ENCODE results near the gene INPP5D.

Gene INPP5D

DNA sequence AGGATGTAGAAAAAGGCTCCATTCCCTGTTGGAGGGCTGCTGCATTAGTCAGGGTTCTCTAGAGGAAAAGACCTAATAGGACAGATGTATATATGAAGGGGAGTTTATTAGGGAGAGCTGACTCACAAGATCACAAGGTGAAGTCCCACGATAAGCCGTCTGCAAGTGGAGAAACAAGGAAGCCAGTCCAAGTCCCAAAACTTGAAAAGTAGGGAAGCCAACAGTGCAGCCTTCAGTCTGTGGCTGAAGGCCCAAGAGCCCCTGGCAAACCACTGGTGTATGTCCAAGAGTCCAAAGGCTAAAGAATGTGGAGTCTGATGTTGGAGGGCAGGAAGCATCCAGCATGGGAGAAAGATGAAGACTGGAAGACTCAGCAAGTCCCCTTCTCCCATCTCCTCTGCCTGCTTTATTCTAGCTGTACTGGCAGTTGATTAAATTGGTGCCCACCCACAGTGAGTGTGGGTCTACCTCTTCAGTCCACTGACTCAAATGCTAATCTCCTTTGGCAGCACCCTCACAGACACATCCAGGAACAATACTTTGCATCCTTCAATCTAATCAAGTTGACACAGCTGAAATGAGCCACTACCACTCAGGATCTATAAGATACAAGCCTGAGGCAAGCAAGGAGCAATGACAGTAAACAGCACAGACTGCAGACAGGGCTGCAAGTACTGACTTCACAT, 161.4 kb downstream of the INPP5D start:
- Histone ChIP-seq H3K27ac (ENCODE audit: insufficient read depth, low read length, poor library complexity, severe bottlenecking) (no peak overlapping the region), H3K9me3 (ENCODE audit: control insufficient read depth, low read length) (no peaks in the 10 kb centered on the region)
- no peak for DNase-seq

DNA sequence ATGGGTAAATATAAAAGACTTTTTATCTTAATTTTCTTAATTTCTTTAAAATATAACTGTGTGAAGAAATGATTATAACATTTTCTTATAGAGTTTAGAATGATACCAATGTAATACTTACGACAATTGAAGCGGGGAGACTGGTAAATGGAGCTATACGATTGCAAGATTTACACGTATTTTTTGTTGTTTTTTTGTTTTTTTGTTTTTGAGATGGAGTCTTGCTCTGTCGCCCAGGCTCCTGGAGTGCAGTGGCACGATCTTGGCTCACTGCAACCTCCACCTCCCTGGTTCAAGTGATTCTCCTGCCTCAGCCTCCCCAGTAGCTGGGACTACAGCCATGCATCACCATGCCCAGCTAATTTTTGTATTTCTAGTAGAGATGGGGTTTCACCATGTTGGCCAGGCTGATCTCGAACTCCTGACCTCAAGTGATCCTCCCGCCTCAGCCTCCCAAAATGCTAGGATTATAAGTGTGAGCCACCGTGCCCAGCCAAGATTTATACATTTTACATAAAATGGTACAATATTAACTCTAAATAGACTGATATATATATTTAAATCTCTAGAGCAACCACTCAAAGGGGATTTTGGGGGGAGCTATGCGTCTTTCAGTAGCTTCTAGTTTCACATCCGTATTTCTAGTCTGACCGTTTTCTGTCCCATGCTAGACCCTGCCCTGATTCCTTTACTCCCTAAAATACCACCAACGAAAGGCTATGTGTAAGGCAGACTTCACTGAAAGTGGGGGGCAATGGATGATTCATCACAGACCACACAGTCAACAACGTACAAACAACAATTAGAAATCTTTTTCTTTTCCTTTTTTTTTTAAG, 163.1 kb downstream of the INPP5D start:
- no peak overlapping the region for H3K4me3 ChIP-seq (ENCODE audit: insufficient read depth, low read depth, low read length, poor library complexity, severe bottlenecking)
- no peak for DNase-seq
- no peak overlapping the region for H3K27ac ChIP-seq (ENCODE audit: insufficient read depth, low read length, poor library complexity, severe bottlenecking)
- H3K4me1 ChIP-seq (ENCODE audit: control insufficient read depth, insufficient read depth, low read length, poor library complexity, severe bottlenecking), result no peaks in the 10 kb centered on the region
- H3K27me3 ChIP-seq (replicated peaks; ENCODE audit: control insufficient read depth, insufficient read depth, low read length, poor library complexity, severe bottlenecking), result no peaks in the 10 kb centered on the region
- no peaks in the 10 kb centered on the region for H3K9me3 ChIP-seq (ENCODE audit: control insufficient read depth, low read length)
- H3K36me3 ChIP-seq (ENCODE audit: control insufficient read depth, insufficient read depth, low read length), result no peaks in the 10 kb centered on the region

More for the DNA sequence above, 161.4 kb downstream of the INPP5D start:
- Histone ChIP-seq H3K27me3 (replicated peaks; ENCODE audit: control insufficient read depth, insufficient read depth, low read length, poor library complexity, severe bottlenecking) (no peaks in the 10 kb centered on the region), H3K4me1 (ENCODE audit: control insufficient read depth, insufficient read depth, low read length, poor library complexity, severe bottlenecking) (no peaks in the 10 kb centered on the region), H3K4me3 (ENCODE audit: insufficient read depth, low read depth, low read length, poor library complexity, severe bottlenecking) (no peak overlapping the region), H3K36me3 (ENCODE audit: control insufficient read depth, insufficient read depth, low read length) (no peaks in the 10 kb centered on the region)

DNA sequence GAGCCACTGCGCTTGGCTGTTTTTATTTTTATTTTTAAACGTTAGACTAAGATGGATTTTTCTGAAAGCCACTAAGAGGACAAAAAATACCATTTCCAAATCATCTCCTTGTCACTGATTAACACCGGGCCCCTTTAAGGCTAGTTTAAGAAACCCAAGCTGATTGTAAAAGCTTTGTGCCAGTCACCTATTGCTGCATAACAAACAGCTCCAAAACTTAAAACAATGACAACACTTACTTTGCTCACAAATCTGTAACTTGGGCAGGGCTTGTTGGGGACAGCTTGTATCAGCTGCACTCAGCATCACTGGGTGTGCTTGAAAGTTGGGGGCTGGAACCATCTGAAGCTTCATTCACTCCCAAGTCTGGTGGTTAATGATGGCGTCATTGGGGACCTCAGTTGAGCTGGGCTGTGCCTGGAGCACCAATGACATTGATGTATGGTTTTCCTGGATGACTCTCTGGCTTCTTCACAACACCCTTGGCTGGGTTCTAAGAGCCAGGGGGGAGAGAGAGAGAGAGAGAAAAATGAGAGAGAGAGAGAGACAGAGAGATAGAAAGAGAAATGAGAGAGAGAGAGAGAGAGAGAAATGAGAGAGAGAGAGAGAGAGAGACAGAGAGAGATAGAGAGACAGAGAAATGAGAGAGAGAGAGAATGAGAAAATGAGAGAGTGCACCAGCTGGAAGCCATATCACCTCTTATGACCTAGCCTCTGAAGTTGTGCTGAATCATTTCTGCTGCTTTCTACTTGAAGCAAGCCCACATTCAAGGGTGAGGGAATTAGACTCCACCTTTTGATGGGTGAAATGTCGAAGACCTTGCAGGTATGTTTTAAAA, 165.3 kb downstream of the INPP5D start:
- H3K4me1 ChIP-seq (ENCODE audit: control insufficient read depth, insufficient read depth, low read length, poor library complexity, severe bottlenecking), result no peaks in the 10 kb centered on the region
- H3K27me3 ChIP-seq (replicated peaks; ENCODE audit: control insufficient read depth, insufficient read depth, low read length, poor library complexity, severe bottlenecking), result no peaks in the 10 kb centered on the region
- no peak for DNase-seq
- H3K27ac ChIP-seq (ENCODE audit: insufficient read depth, low read length, poor library complexity, severe bottlenecking), result no peak overlapping the region
- no peaks in the 10 kb centered on the region for H3K36me3 ChIP-seq (ENCODE audit: control insufficient read depth, insufficient read depth, low read length)
- no peak overlapping the region for H3K4me3 ChIP-seq (ENCODE audit: insufficient read depth, low read depth, low read length, poor library complexity, severe bottlenecking)
- H3K9me3 ChIP-seq (ENCODE audit: control insufficient read depth, low read length), result no peaks in the 10 kb centered on the region

DNA sequence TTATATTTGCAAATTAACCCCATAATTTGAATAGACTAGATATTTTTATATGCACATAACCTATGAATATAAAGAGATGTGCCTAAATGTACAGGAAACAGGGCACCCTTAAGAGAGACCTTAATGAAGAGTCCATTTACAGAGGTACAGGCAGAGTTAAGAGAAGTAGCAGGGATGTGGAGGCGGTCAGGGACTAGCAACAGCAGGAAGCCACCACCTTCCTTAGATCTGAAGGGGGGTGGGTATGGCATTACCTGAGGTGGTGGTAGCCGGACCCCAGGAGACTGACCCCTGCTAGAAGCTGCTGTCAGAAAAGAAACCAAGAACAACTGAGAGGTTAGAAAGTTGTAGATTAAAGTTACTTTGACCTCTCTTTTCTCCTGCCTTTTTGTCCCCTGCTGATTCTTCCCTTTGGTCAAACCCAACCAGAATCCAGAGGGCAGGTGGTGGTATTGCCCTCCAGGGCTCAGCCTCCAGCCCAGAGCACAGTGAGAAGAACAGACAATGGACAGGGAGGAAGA, 166.4 kb downstream of the INPP5D start:
- H3K4me3 ChIP-seq (ENCODE audit: insufficient read depth, low read depth, low read length, poor library complexity, severe bottlenecking), result no peak overlapping the region
- H3K27ac ChIP-seq (ENCODE audit: insufficient read depth, low read length, poor library complexity, severe bottlenecking), result no peak overlapping the region
- H3K4me1 ChIP-seq (ENCODE audit: control insufficient read depth, insufficient read depth, low read length, poor library complexity, severe bottlenecking), result no peaks in the 10 kb centered on the region
- H3K9me3 ChIP-seq (ENCODE audit: control insufficient read depth, low read length), result no peaks in the 10 kb centered on the region
- H3K36me3 ChIP-seq (ENCODE audit: control insufficient read depth, insufficient read depth, low read length), result no peaks in the 10 kb centered on the region
- no peaks in the 10 kb centered on the region for H3K27me3 ChIP-seq (replicated peaks; ENCODE audit: control insufficient read depth, insufficient read depth, low read length, poor library complexity, severe bottlenecking)
- DNase-seq, result no peak

DNA sequence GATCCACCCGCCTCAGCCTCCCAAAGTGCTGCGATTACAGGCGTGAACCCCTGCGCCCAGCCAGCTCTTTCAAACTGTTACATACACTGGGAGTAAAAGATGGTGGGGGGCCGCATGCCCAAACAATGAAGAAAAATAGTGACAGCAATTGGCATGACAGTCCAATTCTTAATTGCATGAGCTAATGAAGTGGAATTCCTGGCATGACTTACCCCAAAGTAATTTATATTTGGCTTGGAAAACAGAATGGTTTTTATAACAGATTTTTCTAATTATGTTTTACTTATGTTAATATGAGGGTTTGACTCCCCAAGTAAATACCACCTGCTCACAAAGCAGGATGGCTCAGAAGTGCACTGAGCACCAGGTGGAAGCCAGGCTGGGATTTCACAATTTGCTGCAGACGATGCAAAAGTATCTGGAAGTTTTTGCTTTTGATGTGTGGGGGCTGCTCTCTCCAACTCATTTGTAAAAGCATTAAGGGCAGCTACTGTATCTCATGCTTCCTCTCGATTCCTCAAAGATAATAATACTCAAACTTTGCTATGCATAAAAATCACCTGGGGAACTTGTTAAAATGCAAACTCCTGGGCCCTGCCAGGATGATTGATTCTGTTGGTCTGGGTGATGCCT, 167.3 kb downstream of the INPP5D start:
- Histone ChIP-seq H3K27ac (ENCODE audit: insufficient read depth, low read length, poor library complexity, severe bottlenecking) (no peak overlapping the region), H3K4me3 (ENCODE audit: insufficient read depth, low read depth, low read length, poor library complexity, severe bottlenecking) (no peak overlapping the region), H3K9me3 (ENCODE audit: control insufficient read depth, low read length) (no peaks in the 10 kb centered on the region), H3K27me3 (replicated peaks; ENCODE audit: control insufficient read depth, insufficient read depth, low read length, poor library complexity, severe bottlenecking) (no peaks in the 10 kb centered on the region), H3K36me3 (ENCODE audit: control insufficient read depth, insufficient read depth, low read length) (no peaks in the 10 kb centered on the region), H3K4me1 (ENCODE audit: control insufficient read depth, insufficient read depth, low read length, poor library complexity, severe bottlenecking) (no peaks in the 10 kb centered on the region)
- DNase-seq, result no peak

DNA sequence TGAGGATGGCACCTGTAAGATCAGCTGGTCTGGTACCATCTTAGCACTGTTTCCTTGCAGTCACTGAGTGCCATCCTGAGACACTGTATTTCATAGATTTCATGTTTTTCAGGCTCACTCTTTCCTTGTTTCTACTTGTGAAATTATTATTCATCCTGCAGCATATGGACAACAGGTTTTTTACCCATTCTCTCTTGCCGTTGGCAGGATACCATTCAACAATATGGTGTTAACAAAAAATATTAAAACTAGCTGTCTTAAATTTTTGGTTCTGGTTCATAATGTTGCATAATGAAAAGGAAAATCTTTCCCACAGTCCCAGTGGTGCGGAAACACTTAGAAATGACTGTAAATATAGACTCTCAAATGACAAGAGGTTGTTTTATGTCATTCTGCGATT, 168.2 kb downstream of the INPP5D start:
- Histone ChIP-seq H3K27ac (ENCODE audit: insufficient read depth, low read length, poor library complexity, severe bottlenecking) (no peak overlapping the region), H3K4me3 (ENCODE audit: insufficient read depth, low read depth, low read length, poor library complexity, severe bottlenecking) (no peak overlapping the region), H3K27me3 (replicated peaks; ENCODE audit: control insufficient read depth, insufficient read depth, low read length, poor library complexity, severe bottlenecking) (no peaks in the 10 kb centered on the region), H3K36me3 (ENCODE audit: control insufficient read depth, insufficient read depth, low read length) (no peaks in the 10 kb centered on the region), H3K9me3 (ENCODE audit: control insufficient read depth, low read length) (no peaks in the 10 kb centered on the region), H3K4me1 (ENCODE audit: control insufficient read depth, insufficient read depth, low read length, poor library complexity, severe bottlenecking) (no peaks in the 10 kb centered on the region)
- no peak for DNase-seq

DNA sequence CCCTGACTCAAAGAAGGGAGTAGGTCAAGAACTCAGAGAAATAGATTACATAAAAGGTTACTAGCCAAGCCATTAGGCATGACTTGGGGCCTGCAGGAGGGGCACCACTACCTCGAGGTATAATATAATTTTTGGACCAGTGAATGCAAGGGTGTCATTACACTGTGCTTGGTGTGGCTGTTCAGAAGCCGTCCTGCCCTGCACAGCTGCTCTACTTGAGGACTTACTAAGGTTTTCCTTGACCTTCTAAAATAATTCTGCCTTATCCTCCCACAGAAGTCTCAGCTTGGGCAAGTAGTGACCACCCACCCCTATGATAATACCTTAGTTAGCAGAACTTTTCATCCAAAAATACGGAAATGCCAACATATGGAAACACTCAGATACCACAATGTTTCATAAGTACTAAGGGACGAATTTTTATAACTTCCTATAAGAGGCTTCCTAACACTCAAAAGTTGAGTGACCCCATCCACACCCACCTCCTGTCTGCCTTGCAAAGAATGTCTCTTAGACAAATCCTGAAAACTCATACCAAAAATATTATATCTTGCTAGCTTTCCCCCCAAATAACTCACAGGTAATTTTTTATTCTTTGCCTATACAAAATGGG, 173.6 kb downstream of the INPP5D start:
- H3K27me3 ChIP-seq (replicated peaks; ENCODE audit: control insufficient read depth, insufficient read depth, low read length, poor library complexity, severe bottlenecking), result no peaks in the 10 kb centered on the region
- no peak overlapping the region for H3K4me3 ChIP-seq (ENCODE audit: insufficient read depth, low read depth, low read length, poor library complexity, severe bottlenecking)
- DNase-seq, result no peak
- no peaks in the 10 kb centered on the region for H3K36me3 ChIP-seq (ENCODE audit: control insufficient read depth, insufficient read depth, low read length)
- peaks cover 15% of the 10 kb centered on the region for H3K4me1 ChIP-seq (ENCODE audit: control insufficient read depth, insufficient read depth, low read length, poor library complexity, severe bottlenecking)
- H3K27ac ChIP-seq (ENCODE audit: insufficient read depth, low read length, poor library complexity, severe bottlenecking), result no peak overlapping the region
- no peaks in the 10 kb centered on the region for H3K9me3 ChIP-seq (ENCODE audit: control insufficient read depth, low read length)

DNA sequence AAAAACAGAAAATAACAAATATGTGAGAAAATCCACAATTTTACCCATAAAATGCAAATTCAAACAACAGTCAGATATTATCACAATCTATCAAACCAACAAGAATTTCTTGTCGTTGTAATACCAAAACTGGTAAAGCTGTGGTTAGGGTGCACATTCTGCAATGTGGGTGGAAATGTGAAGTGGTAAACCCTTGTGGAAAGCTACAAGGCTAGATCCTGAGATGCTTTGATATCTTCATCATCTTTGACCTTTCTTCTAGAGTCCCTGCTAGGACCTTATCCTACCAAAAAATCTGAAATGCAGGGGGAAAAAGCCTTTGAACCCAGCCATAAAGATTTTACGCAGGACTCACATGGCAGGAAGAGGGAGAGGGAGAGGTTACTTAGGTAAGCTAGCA, 174.1 kb downstream of the INPP5D start:
- no peaks in the 10 kb centered on the region for H3K27me3 ChIP-seq (replicated peaks; ENCODE audit: control insufficient read depth, insufficient read depth, low read length, poor library complexity, severe bottlenecking)
- no peak overlapping the region for H3K27ac ChIP-seq (ENCODE audit: insufficient read depth, low read length, poor library complexity, severe bottlenecking)
- no peaks in the 10 kb centered on the region for H3K36me3 ChIP-seq (ENCODE audit: control insufficient read depth, insufficient read depth, low read length)
- peak overlapping the region; percentile 11 for H3K4me3 ChIP-seq (ENCODE audit: insufficient read depth, low read depth, low read length, poor library complexity, severe bottlenecking)
- no peak for DNase-seq
- H3K4me1 ChIP-seq (ENCODE audit: control insufficient read depth, insufficient read depth, low read length, poor library complexity, severe bottlenecking), result peaks cover 21% of the 10 kb centered on the region
- no peaks in the 10 kb centered on the region for H3K9me3 ChIP-seq (ENCODE audit: control insufficient read depth, low read length)

DNA sequence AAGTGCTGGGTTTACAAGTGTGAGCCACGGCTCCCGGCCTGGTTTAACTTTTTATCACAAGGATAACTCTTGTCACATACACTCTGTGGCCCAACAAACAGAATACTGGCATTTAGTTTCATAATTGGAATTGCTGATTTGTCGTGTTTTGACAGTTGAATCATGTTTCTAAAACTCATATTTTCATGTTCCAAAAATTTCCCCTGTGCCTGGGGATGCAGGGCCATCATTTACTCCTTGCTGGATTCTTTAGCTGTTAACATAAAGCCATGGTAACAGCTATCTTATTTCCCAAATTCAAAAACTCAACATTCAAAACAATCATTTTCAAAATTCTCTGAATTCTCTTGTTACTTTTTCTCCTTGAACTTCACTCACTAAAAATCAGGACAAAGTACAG, 174.9 kb downstream of the INPP5D start:
- H3K27ac ChIP-seq (ENCODE audit: insufficient read depth, low read length, poor library complexity, severe bottlenecking), result no peak overlapping the region
- H3K27me3 ChIP-seq (replicated peaks; ENCODE audit: control insufficient read depth, insufficient read depth, low read length, poor library complexity, severe bottlenecking), result no peaks in the 10 kb centered on the region
- no peak overlapping the region for H3K4me3 ChIP-seq (ENCODE audit: insufficient read depth, low read depth, low read length, poor library complexity, severe bottlenecking)
- peaks cover 27% of the 10 kb centered on the region for H3K4me1 ChIP-seq (ENCODE audit: control insufficient read depth, insufficient read depth, low read length, poor library complexity, severe bottlenecking)
- no peaks in the 10 kb centered on the region for H3K9me3 ChIP-seq (ENCODE audit: control insufficient read depth, low read length)
- no peak for DNase-seq
- H3K36me3 ChIP-seq (ENCODE audit: control insufficient read depth, insufficient read depth, low read length), result no peaks in the 10 kb centered on the region

Data from effector memory CD4-positive, alpha-beta T cell (primary cell).